ENCODE measurements around the gene DLL3. TPM values are rescaled to one million over a fixed set of nuclear protein-coding genes. Genes with fewer than 3 reads are reported as not detected.

Gene DLL3
- total and polyA plus RNA-seq, 4 donors, result not detected

DNA sequence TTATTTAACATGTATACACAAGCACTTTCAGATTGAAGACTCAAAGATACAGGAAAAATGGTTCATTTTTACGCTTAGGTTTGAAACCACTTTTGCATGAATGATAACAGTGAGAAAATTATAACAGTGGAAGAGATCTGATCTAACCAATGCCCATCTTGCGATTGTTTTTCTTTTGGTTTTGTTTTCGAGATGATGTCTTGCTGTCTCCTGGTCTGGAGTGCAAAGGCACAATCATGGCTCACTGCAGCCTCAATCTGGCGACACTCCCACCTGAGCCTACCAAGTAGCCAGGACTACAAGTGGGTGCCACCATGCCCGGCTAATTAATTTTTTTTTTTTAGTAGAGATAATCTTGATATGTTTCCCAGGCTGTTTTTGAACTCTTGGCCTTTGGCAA, 51.5 kb downstream of the DLL3 start (continued):
- TF ChIP-seq, protein P1, sequence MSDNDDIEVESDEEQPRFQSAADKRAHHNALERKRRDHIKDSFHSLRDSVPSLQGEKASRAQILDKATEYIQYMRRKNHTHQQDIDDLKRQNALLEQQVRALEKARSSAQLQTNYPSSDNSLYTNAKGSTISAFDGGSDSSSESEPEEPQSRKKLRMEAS (IDR thresholded peaks at IDR 0.05), result no peak
- TF ChIP-seq HNF4G (IDR thresholded peaks at IDR 0.05), result no peak

DNA sequence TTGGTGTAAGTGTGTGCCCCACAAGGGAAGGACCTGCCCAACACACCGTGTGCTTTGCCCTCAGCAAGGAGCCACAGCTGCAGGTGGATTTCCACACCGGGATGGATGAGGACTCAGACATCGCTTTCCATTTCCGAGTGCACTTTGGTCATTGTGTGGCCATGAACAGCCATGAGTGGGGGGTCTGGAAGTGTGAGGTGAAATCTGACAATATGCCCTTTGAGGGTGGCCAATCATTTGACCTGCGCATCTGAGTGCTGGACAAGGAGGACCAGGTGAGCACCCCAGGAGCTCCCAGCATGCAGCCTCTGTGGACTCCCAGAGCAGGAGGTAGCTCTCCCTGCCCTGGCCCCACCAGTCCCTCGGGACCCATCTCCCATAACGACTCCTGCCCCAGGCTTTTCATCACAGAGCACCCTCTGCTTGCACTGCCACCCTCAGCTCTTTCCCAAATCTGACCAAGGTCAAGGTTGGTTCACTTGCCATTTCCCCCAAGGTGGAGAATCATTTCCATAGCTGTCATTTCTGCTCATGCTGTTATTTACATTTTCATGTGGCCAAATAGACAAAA, 54.4 kb downstream of the DLL3 start:
- Histone ChIP-seq H3K4me3 (ENCODE audit: low read depth in 1 of 3, low read length in 3 of 3) (no peak overlapping the region), H3K36me3 (ENCODE audit: control insufficient read depth in 4 of 4, insufficient read depth in 3 of 4, low read depth in 1 of 4, low read length in 3 of 4) (no peaks in the 10 kb centered on the region), H3K9me3 (ENCODE audit: control insufficient read depth in 4 of 4, low read length in 3 of 4) (no peaks in the 10 kb centered on the region), H3K4me1 (ENCODE audit: control insufficient read depth in 4 of 4, insufficient read depth in 4 of 4, low read length in 3 of 4) (peaks cover 0 to 6% (median 3%) of the 10 kb centered on the region in 4 donors), H3K27me3 (ENCODE audit: control insufficient read depth in 4 of 4, insufficient read depth in 4 of 4, low read length in 3 of 4) (no peaks in the 10 kb centered on the region), H3K27ac (ENCODE audit: low read depth in 1 of 2, low read length in 2 of 2) (no peak overlapping the region), H3K9ac (ENCODE audit: low read depth in 1 of 2, low read length in 2 of 2) (no peak overlapping the region)
- no peak for DNase-seq (ENCODE audit: low spot score)
- TF ChIP-seq TAF1 (conservative IDR thresholded peaks at IDR 0.05), result no peak
- 57% methylated on average over 7 of the region's 7 CpGs for WGBS

DNA sequence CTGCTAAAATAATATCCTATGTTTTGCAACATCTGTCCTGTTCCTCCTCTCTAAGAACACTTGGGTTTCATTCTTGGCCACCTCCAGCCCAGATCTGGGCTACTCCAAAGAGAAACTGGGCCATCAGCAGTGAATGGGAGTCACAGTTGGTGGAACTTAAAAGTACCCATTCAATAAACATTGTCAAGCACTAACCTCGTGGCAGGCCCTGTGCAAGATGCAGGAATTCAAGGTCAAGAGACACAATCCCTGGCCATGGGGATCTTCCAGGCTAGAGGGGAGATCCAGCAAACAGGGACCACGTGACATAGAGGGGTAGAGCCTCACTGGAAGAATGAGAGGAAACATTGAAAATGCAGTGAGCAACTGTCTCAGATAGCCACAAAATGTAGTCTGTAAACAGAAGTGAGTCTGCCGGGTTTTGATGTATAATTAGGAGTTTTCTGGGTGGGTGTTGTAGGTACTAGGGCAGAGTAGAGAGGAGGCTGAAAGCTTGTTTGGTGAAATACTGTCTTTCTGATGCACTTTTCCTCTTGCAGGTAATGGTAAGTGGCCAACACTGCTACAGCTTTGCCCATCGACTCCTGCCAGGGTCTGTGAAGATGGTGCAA, 56.1 kb downstream of the DLL3 start:
- WGBS, result 80% methylated on average over 4 of the region's 4 CpGs
- no peak overlapping the region for H3K4me3 ChIP-seq (ENCODE audit: low read depth in 1 of 3, low read length in 3 of 3)
- H3K36me3 ChIP-seq (ENCODE audit: control insufficient read depth in 4 of 4, insufficient read depth in 3 of 4, low read depth in 1 of 4, low read length in 3 of 4), result no peaks in the 10 kb centered on the region
- H3K9ac ChIP-seq (ENCODE audit: low read depth in 1 of 2, low read length in 2 of 2), result no peak overlapping the region
- no peaks in the 10 kb centered on the region for H3K27me3 ChIP-seq (ENCODE audit: control insufficient read depth in 4 of 4, insufficient read depth in 4 of 4, low read length in 3 of 4)
- H3K9me3 ChIP-seq (ENCODE audit: control insufficient read depth in 4 of 4, low read length in 3 of 4), result no peaks in the 10 kb centered on the region
- H3K27ac ChIP-seq (ENCODE audit: low read depth in 1 of 2, low read length in 2 of 2), result no peak overlapping the region
- TF ChIP-seq, protein P2, sequence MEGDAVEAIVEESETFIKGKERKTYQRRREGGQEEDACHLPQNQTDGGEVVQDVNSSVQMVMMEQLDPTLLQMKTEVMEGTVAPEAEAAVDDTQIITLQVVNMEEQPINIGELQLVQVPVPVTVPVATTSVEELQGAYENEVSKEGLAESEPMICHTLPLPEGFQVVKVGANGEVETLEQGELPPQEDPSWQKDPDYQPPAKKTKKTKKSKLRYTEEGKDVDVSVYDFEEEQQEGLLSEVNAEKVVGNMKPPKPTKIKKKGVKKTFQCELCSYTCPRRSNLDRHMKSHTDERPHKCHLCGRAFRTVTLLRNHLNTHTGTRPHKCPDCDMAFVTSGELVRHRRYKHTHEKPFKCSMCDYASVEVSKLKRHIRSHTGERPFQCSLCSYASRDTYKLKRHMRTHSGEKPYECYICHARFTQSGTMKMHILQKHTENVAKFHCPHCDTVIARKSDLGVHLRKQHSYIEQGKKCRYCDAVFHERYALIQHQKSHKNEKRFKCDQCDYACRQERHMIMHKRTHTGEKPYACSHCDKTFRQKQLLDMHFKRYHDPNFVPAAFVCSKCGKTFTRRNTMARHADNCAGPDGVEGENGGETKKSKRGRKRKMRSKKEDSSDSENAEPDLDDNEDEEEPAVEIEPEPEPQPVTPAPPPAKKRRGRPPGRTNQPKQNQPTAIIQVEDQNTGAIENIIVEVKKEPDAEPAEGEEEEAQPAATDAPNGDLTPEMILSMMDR (IDR thresholded peaks at IDR 0.05; ENCODE audit: low read depth, low read length, missing input control), result no peak
- TF ChIP-seq JUND (IDR thresholded peaks at IDR 0.05) (no peak), YY1 (IDR thresholded peaks at IDR 0.05) (no peak), NR2F2 (IDR thresholded peaks at IDR 0.05) (no peak), HNF4G (IDR thresholded peaks at IDR 0.05) (no peak), FOXA2 (IDR thresholded peaks at IDR 0.05) (no peak), HNF4A (conservative IDR thresholded peaks at IDR 0.05) (no peak), SP1 (IDR thresholded peaks at IDR 0.05) (no peak), TAF1 (conservative IDR thresholded peaks at IDR 0.05) (no peak), FOXA1 (IDR thresholded peaks at IDR 0.05) (no peak), GABPA (IDR thresholded peaks at IDR 0.05 in 1 of 2, conservative IDR thresholded peaks at IDR 0.05 in 1 of 2) (no peak), RXRA (IDR thresholded peaks at IDR 0.05) (no peak), EGR1 (IDR thresholded peaks at IDR 0.05; ENCODE audit: low read depth in 2 of 2) (no peak), RAD21 (IDR thresholded peaks at IDR 0.05) (no peak)
- TF ChIP-seq, protein P3, sequence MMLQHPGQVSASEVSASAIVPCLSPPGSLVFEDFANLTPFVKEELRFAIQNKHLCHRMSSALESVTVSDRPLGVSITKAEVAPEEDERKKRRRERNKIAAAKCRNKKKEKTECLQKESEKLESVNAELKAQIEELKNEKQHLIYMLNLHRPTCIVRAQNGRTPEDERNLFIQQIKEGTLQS (IDR thresholded peaks at IDR 0.05), result no peak
- TF ChIP-seq, protein P1 (IDR thresholded peaks at IDR 0.05), result no peak
- TF ChIP-seq, protein P4, sequence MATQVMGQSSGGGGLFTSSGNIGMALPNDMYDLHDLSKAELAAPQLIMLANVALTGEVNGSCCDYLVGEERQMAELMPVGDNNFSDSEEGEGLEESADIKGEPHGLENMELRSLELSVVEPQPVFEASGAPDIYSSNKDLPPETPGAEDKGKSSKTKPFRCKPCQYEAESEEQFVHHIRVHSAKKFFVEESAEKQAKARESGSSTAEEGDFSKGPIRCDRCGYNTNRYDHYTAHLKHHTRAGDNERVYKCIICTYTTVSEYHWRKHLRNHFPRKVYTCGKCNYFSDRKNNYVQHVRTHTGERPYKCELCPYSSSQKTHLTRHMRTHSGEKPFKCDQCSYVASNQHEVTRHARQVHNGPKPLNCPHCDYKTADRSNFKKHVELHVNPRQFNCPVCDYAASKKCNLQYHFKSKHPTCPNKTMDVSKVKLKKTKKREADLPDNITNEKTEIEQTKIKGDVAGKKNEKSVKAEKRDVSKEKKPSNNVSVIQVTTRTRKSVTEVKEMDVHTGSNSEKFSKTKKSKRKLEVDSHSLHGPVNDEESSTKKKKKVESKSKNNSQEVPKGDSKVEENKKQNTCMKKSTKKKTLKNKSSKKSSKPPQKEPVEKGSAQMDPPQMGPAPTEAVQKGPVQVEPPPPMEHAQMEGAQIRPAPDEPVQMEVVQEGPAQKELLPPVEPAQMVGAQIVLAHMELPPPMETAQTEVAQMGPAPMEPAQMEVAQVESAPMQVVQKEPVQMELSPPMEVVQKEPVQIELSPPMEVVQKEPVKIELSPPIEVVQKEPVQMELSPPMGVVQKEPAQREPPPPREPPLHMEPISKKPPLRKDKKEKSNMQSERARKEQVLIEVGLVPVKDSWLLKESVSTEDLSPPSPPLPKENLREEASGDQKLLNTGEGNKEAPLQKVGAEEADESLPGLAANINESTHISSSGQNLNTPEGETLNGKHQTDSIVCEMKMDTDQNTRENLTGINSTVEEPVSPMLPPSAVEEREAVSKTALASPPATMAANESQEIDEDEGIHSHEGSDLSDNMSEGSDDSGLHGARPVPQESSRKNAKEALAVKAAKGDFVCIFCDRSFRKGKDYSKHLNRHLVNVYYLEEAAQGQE (IDR thresholded peaks at IDR 0.05), result no peak
- TF ChIP-seq, protein P5, sequence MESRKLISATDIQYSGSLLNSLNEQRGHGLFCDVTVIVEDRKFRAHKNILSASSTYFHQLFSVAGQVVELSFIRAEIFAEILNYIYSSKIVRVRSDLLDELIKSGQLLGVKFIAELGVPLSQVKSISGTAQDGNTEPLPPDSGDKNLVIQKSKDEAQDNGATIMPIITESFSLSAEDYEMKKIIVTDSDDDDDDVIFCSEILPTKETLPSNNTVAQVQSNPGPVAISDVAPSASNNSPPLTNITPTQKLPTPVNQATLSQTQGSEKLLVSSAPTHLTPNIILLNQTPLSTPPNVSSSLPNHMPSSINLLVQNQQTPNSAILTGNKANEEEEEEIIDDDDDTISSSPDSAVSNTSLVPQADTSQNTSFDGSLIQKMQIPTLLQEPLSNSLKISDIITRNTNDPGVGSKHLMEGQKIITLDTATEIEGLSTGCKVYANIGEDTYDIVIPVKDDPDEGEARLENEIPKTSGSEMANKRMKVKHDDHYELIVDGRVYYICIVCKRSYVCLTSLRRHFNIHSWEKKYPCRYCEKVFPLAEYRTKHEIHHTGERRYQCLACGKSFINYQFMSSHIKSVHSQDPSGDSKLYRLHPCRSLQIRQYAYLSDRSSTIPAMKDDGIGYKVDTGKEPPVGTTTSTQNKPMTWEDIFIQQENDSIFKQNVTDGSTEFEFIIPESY (IDR thresholded peaks at IDR 0.05), result no peak
- no peak for DNase-seq (ENCODE audit: low spot score)
- H3K4me1 ChIP-seq (ENCODE audit: control insufficient read depth in 4 of 4, insufficient read depth in 4 of 4, low read length in 3 of 4), result peaks cover 0 to 10% (median 4%) of the 10 kb centered on the region in 4 donors

Data from liver (tissue), 9 donors.